Measurements from ENCODE around the gene RTTN. TPM values are rescaled to one million over a fixed set of nuclear protein-coding genes. Genes with fewer than 3 reads are reported as not detected.

Gene RTTN
- polyA plus RNA-seq, 4 donors = 0.89 to 9.0 (median 2.4) TPM

- DNase-seq (no peak), FAIRE-seq (no peak)
- Histone ChIP-seq H3K4me3 (ENCODE audit: low read depth in 1 of 3, low read length in 3 of 3) (no peak overlapping the region), H3K27ac (ENCODE audit: low read depth in 1 of 3, low read length in 2 of 3) (no peak overlapping the region), H3K9me3 (ENCODE audit: control insufficient read depth in 2 of 2, insufficient read depth in 1 of 2, low read depth in 1 of 2, low read length in 1 of 2) (no peaks in the 10 kb centered on the region), H3K4me1 (ENCODE audit: control insufficient read depth in 3 of 3, insufficient read depth in 2 of 3, low read depth in 1 of 3, low read length in 2 of 3) (peaks cover 0 to 2% (median 0%) of the 10 kb centered on the region in 3 donors), H3K36me3 (ENCODE audit: control insufficient read depth in 3 of 3, insufficient read depth in 2 of 3, low read depth in 1 of 3, low read length in 3 of 3) (no peaks in the 10 kb centered on the region), H3K27me3 (ENCODE audit: control insufficient read depth in 3 of 3, insufficient read depth in 3 of 3, low read length in 3 of 3) (no peaks in the 10 kb centered on the region)
These were observed 127.4 kb downstream of the RTTN start for GRCh38 chr18:70078106-70078505.

- DNase-seq (no peak), FAIRE-seq (no peak)
- H3K4me1 ChIP-seq (ENCODE audit: control insufficient read depth in 3 of 3, insufficient read depth in 2 of 3, low read depth in 1 of 3, low read length in 2 of 3) = peaks cover 0 to 2% (median 0%) of the 10 kb centered on the region in 3 donors
These were observed 129.6 kb downstream of the RTTN start for GRCh38 chr18:70075906-70076305.

DNA sequence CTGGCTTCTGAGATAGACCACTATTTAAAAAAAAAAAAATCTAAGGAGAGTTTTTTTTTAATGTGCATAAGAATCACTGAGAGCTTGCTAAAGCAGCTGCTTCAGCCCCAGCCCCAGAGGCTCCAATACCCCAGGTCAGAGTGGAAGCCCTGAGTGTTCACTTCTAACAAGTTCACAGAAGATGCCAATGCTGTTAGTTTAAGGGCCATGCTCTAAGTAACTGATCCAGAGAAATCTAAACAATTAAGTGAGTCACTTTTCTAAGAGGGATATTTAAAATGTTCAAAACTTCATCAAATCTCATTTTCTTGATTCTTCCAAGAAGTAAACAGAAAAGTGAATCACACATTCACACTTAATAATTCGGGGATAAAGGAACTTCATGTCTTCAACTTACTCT lies 131.4 kb downstream of the RTTN start:
- DNase-seq (no peak), FAIRE-seq (no peak)
- no peak overlapping the region for H3K4me3 ChIP-seq (ENCODE audit: low read depth in 1 of 3, low read length in 3 of 3)
- H3K36me3 ChIP-seq (ENCODE audit: control insufficient read depth in 3 of 3, insufficient read depth in 2 of 3, low read depth in 1 of 3, low read length in 3 of 3) = no peaks in the 10 kb centered on the region
- 78 to 100% (median 94%) methylated on average over 1 of the region's 1 CpG for WGBS, 3 donors
- peaks cover 0 to 2% (median 0%) of the 10 kb centered on the region in 3 donors for H3K4me1 ChIP-seq (ENCODE audit: control insufficient read depth in 3 of 3, insufficient read depth in 2 of 3, low read depth in 1 of 3, low read length in 2 of 3)
- H3K27me3 ChIP-seq (ENCODE audit: control insufficient read depth in 3 of 3, insufficient read depth in 3 of 3, low read length in 3 of 3) = no peaks in the 10 kb centered on the region
- no peaks in the 10 kb centered on the region for H3K9me3 ChIP-seq (ENCODE audit: control insufficient read depth in 2 of 2, insufficient read depth in 1 of 2, low read depth in 1 of 2, low read length in 1 of 2)
- no peak overlapping the region for H3K27ac ChIP-seq (ENCODE audit: low read depth in 1 of 3, low read length in 2 of 3)

More at GRCh38 chr18:70075906-70076305, 129.6 kb downstream of the RTTN start:
- Histone ChIP-seq H3K27me3 (ENCODE audit: control insufficient read depth in 3 of 3, insufficient read depth in 3 of 3, low read length in 3 of 3) (no peaks in the 10 kb centered on the region), H3K27ac (ENCODE audit: low read depth in 1 of 3, low read length in 2 of 3) (no peak overlapping the region), H3K9me3 (ENCODE audit: control insufficient read depth in 2 of 2, insufficient read depth in 1 of 2, low read depth in 1 of 2, low read length in 1 of 2) (no peaks in the 10 kb centered on the region), H3K4me3 (ENCODE audit: low read depth in 1 of 3, low read length in 3 of 3) (no peak overlapping the region), H3K36me3 (ENCODE audit: control insufficient read depth in 3 of 3, insufficient read depth in 2 of 3, low read depth in 1 of 3, low read length in 3 of 3) (no peaks in the 10 kb centered on the region)

DNA sequence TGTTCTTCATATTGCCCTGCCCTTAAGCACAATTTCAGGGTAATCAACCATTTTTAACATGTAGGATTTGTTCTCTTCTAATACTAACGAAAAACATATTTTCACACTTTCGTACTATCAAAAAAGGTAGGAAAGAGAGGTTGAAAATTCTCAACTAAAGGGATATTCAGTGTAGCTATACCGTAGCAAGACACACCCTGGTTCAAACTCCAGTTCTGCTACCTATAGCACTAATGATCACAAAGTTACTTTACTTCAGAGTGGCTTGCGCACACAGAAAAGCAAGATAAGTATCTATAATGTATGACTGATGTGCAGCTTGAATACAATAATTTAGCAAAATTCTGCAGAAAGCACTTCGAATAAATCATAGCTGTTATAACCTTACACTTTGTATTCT lies 132.1 kb downstream of the RTTN start:
- WGBS, 3 donors = 52 to 77% (median 69%) methylated on average over 5 of the region's 5 CpGs
- peak; percentile 55 for DNase-seq
- Histone ChIP-seq H3K27ac (ENCODE audit: low read depth in 1 of 3, low read length in 2 of 3) (no peak overlapping the region), H3K4me1 (ENCODE audit: control insufficient read depth in 3 of 3, insufficient read depth in 2 of 3, low read depth in 1 of 3, low read length in 2 of 3) (peaks cover 0 to 2% (median 0%) of the 10 kb centered on the region in 3 donors), H3K4me3 (ENCODE audit: low read depth in 1 of 3, low read length in 3 of 3) (no peak overlapping the region), H3K36me3 (ENCODE audit: control insufficient read depth in 3 of 3, insufficient read depth in 2 of 3, low read depth in 1 of 3, low read length in 3 of 3) (no peaks in the 10 kb centered on the region), H3K9me3 (ENCODE audit: control insufficient read depth in 2 of 2, insufficient read depth in 1 of 2, low read depth in 1 of 2, low read length in 1 of 2) (no peaks in the 10 kb centered on the region), H3K27me3 (ENCODE audit: control insufficient read depth in 3 of 3, insufficient read depth in 3 of 3, low read length in 3 of 3) (no peaks in the 10 kb centered on the region)
- FAIRE-seq = no peak

GRCh38 chr18:70072678-70073077 lies 132.8 kb downstream of the RTTN start:
- peak; percentile 76 for FAIRE-seq
- no peak overlapping the region for H3K4me3 ChIP-seq (ENCODE audit: low read depth in 1 of 3, low read length in 3 of 3)
- no peaks in the 10 kb centered on the region for H3K27me3 ChIP-seq (ENCODE audit: control insufficient read depth in 3 of 3, insufficient read depth in 3 of 3, low read length in 3 of 3)
- no peaks in the 10 kb centered on the region for H3K9me3 ChIP-seq (ENCODE audit: control insufficient read depth in 2 of 2, insufficient read depth in 1 of 2, low read depth in 1 of 2, low read length in 1 of 2)
- H3K36me3 ChIP-seq (ENCODE audit: control insufficient read depth in 3 of 3, insufficient read depth in 2 of 3, low read depth in 1 of 3, low read length in 3 of 3) = no peaks in the 10 kb centered on the region
- 15 to 58% (median 39%) methylated on average over 1 of the region's 1 CpG for WGBS, 3 donors
- no peak overlapping the region for H3K27ac ChIP-seq (ENCODE audit: low read depth in 1 of 3, low read length in 2 of 3)
- peaks cover 0 to 2% (median 0%) of the 10 kb centered on the region in 3 donors for H3K4me1 ChIP-seq (ENCODE audit: control insufficient read depth in 3 of 3, insufficient read depth in 2 of 3, low read depth in 1 of 3, low read length in 2 of 3)
- peak; percentile 43 to 55 for DNase-seq

- Histone ChIP-seq H3K27ac (ENCODE audit: low read depth in 1 of 3, low read length in 2 of 3) (no peak overlapping the region), H3K4me1 (ENCODE audit: control insufficient read depth in 3 of 3, insufficient read depth in 2 of 3, low read depth in 1 of 3, low read length in 2 of 3) (peaks cover 0 to 2% (median 0%) of the 10 kb centered on the region in 3 donors), H3K27me3 (ENCODE audit: control insufficient read depth in 3 of 3, insufficient read depth in 3 of 3, low read length in 3 of 3) (no peaks in the 10 kb centered on the region), H3K4me3 (ENCODE audit: low read depth in 1 of 3, low read length in 3 of 3) (no peak overlapping the region), H3K36me3 (ENCODE audit: control insufficient read depth in 3 of 3, insufficient read depth in 2 of 3, low read depth in 1 of 3, low read length in 3 of 3) (no peaks in the 10 kb centered on the region), H3K9me3 (ENCODE audit: control insufficient read depth in 2 of 2, insufficient read depth in 1 of 2, low read depth in 1 of 2, low read length in 1 of 2) (no peaks in the 10 kb centered on the region)
- FAIRE-seq = no peak
- no peak for DNase-seq
- 72 to 86% (median 73%) methylated on average over 1 of the region's 1 CpG for WGBS, 3 donors
These were observed 135.5 kb downstream of the RTTN start for GRCh38 chr18:70069965-70070364.

DNA sequence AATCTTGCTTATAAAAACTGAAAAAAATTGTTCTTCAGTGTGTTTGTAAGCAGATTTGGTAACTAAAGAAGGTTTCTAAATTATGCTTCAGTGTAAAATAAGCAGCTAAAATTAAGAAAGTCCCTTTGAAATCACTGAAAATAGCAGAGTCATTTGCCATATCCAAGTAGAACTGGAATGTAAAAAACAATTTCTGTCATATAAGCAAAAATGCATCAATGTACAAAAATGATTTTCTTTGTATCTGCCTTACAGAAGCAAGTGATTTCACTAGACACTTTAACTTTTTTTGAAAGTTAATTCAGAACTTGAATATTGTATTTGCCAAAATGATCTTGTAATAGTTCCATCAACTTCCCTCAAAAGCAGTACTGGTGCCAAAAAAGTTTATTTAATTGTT lies 136.1 kb downstream of the RTTN start:
- DNase-seq (no peak), FAIRE-seq (no peak)
- H3K27me3 ChIP-seq (ENCODE audit: control insufficient read depth in 3 of 3, insufficient read depth in 3 of 3, low read length in 3 of 3) = no peaks in the 10 kb centered on the region
- no peaks in the 10 kb centered on the region for H3K9me3 ChIP-seq (ENCODE audit: control insufficient read depth in 2 of 2, insufficient read depth in 1 of 2, low read depth in 1 of 2, low read length in 1 of 2)
- no peaks in the 10 kb centered on the region for H3K36me3 ChIP-seq (ENCODE audit: control insufficient read depth in 3 of 3, insufficient read depth in 2 of 3, low read depth in 1 of 3, low read length in 3 of 3)
- no peak overlapping the region for H3K4me3 ChIP-seq (ENCODE audit: low read depth in 1 of 3, low read length in 3 of 3)
- no peak overlapping the region for H3K27ac ChIP-seq (ENCODE audit: low read depth in 1 of 3, low read length in 2 of 3)
- peaks cover 0 to 2% (median 0%) of the 10 kb centered on the region in 3 donors for H3K4me1 ChIP-seq (ENCODE audit: control insufficient read depth in 3 of 3, insufficient read depth in 2 of 3, low read depth in 1 of 3, low read length in 2 of 3)

GRCh38 chr18:70068981-70069380 lies 136.5 kb downstream of the RTTN start:
- Histone ChIP-seq H3K9me3 (ENCODE audit: control insufficient read depth in 2 of 2, insufficient read depth in 1 of 2, low read depth in 1 of 2, low read length in 1 of 2) (no peaks in the 10 kb centered on the region), H3K4me1 (ENCODE audit: control insufficient read depth in 3 of 3, insufficient read depth in 2 of 3, low read depth in 1 of 3, low read length in 2 of 3) (peaks cover 0 to 2% (median 0%) of the 10 kb centered on the region in 3 donors), H3K36me3 (ENCODE audit: control insufficient read depth in 3 of 3, insufficient read depth in 2 of 3, low read depth in 1 of 3, low read length in 3 of 3) (no peaks in the 10 kb centered on the region), H3K4me3 (ENCODE audit: low read depth in 1 of 3, low read length in 3 of 3) (no peak overlapping the region), H3K27ac (ENCODE audit: low read depth in 1 of 3, low read length in 2 of 3) (no peak overlapping the region), H3K27me3 (ENCODE audit: control insufficient read depth in 3 of 3, insufficient read depth in 3 of 3, low read length in 3 of 3) (no peaks in the 10 kb centered on the region)
- FAIRE-seq (no peak), DNase-seq (no peak)

DNA sequence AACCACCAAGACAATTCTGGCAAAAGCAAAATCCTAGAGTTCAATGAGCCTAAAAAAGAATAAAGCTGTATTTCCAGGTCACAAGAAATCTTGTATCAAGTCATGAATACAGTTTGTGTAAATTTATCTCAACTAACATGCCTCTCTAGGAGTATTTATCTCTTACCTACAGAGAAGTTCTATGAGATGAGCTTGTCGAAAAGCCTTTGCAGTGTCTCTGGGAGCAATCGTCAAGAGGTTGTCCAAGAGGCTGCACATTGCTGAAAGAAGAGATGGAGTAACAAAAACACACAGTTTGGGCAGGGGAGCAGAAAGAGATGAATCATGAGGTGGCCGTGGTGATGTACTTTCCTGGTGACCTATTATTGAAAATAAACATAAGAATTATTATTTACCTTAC lies 145.8 kb downstream of the RTTN start:
- Histone ChIP-seq H3K27me3 (ENCODE audit: control insufficient read depth in 3 of 3, insufficient read depth in 3 of 3, low read length in 3 of 3) (no peaks in the 10 kb centered on the region), H3K27ac (ENCODE audit: low read depth in 1 of 3, low read length in 2 of 3) (no peak overlapping the region), H3K36me3 (ENCODE audit: control insufficient read depth in 3 of 3, insufficient read depth in 2 of 3, low read depth in 1 of 3, low read length in 3 of 3) (peaks cover 0 to 3% (median 2%) of the 10 kb centered on the region in 3 donors), H3K9me3 (ENCODE audit: control insufficient read depth in 2 of 2, insufficient read depth in 1 of 2, low read depth in 1 of 2, low read length in 1 of 2) (no peaks in the 10 kb centered on the region), H3K4me3 (ENCODE audit: low read depth in 1 of 3, low read length in 3 of 3) (no peak overlapping the region), H3K4me1 (ENCODE audit: control insufficient read depth in 3 of 3, insufficient read depth in 2 of 3, low read depth in 1 of 3, low read length in 2 of 3) (no peaks in the 10 kb centered on the region)
- no peak for FAIRE-seq
- 93 to 94% (median 94%) methylated on average over 3 of the region's 3 CpGs for WGBS, 3 donors
- no peak for DNase-seq

Data from small intestine (tissue), 7 donors.